Caco-2 (cell line): ENCODE results near the gene MAN1A1. TPM values are rescaled to one million over a fixed set of nuclear protein-coding genes. Genes with fewer than 3 reads are reported as not detected.

Source experiments
- BruUV-seq: library from RNA; stranded (reverse); fragments of 400-500 nt; replicated peaks from 2 replicates; lab custom pipeline; 2021; lab: Mats Ljungman, UMichigan
- CTCF ChIA-PET: fragments of 300-600 bp; sonication (Branson Sonifier 250); formaldehyde crosslinking; loops from one replicate; lab custom pipeline; 2022; ENCODE audit warnings: antibody characterized with exemption; lab: Charles Lee
- POLR2A ChIA-PET: fragments of 300-600 bp; sonication (Branson Sonifier 250); formaldehyde crosslinking; loops from one replicate; lab custom pipeline; 2022; ENCODE audit warnings: antibody characterized with exemption; lab: Charles Lee
- DNase-seq, 2 experiments: peaks; one replicate each; pipeline versions ENCODE4 v3.0.0 to v3.0.0-alpha.2; 2020 to 2022
- H3K27me3 ChIP-seq: replicated peaks from 2 replicates; pipeline ENCODE4 v1.6.0; 2011; ENCODE audit warnings: low read length; ENCODE audit not compliant: control insufficient read depth, insufficient read depth
- H3K36me3 ChIP-seq: 2 replicates; pipeline ENCODE4 v1.5.1; 2011; ENCODE audit warnings: low read length; ENCODE audit not compliant: control insufficient read depth, insufficient read depth
- H3K4me1 ChIP-seq: fragments of 250-450 bp; sonication (Bioruptor Pico); 2 replicates; pipeline ENCODE4 v1.5.1; 2020; ENCODE audit warnings: mild to moderate bottlenecking
- H3K4me3 ChIP-seq: 2 replicates; pipeline ENCODE4 v1.5.1; 2011; ENCODE audit warnings: low read depth, mild to moderate bottlenecking, control low read depth, low read length
- H3K9me3 ChIP-seq: fragments of 250-450 bp; sonication (Bioruptor Pico); 2 replicates; pipeline ENCODE4 v1.5.1; 2020; ENCODE audit warnings: mild to moderate bottlenecking, moderate library complexity
- H3K27ac Mint-ChIP-seq: one replicate; pipeline ENCODE4 v1.8.0; 2022; ENCODE audit warnings: mixed read lengths; ENCODE audit not compliant: unreplicated experiment
- H3K27me3 Mint-ChIP-seq: one replicate; pipeline ENCODE4 v1.8.0; 2022; ENCODE audit warnings: mixed read lengths; ENCODE audit not compliant: insufficient read depth, unreplicated experiment
- H3K36me3 Mint-ChIP-seq: one replicate; pipeline ENCODE4 v1.8.0; 2022; ENCODE audit warnings: mild to moderate bottlenecking, mixed read lengths; ENCODE audit not compliant: insufficient read depth, unreplicated experiment
- H3K4me1 Mint-ChIP-seq: one replicate; pipeline ENCODE4 v1.8.0; 2022; ENCODE audit warnings: low read depth, mixed read lengths; ENCODE audit not compliant: unreplicated experiment
- H3K4me3 Mint-ChIP-seq: one replicate; pipeline ENCODE4 v1.8.0; 2022; ENCODE audit warnings: mild to moderate bottlenecking, moderate library complexity, mixed read lengths; ENCODE audit not compliant: unreplicated experiment
- H3K9me3 Mint-ChIP-seq: one replicate; pipeline ENCODE4 v1.8.0; 2022; ENCODE audit warnings: mixed read lengths; ENCODE audit not compliant: unreplicated experiment
- CTCF ChIP-seq, 2 experiments: fragments of 200-600 bp in 1 of 2; IDR thresholded peaks; 1 replicate in 1 of 2; 2 replicates in 1 of 2; pipeline versions ENCODE4 v1.5.1 to v1.8.0; 2011 to 2022; ENCODE audit warnings: antibody characterized with exemption in 1 of 2, control low read depth in 1 of 2, inconsistent platforms in 1 of 2, low read depth in 1 of 2, low read length in 1 of 2, mild to moderate bottlenecking in 1 of 2, moderate library complexity in 1 of 2; ENCODE audit not compliant: insufficient read depth in 1 of 2, severe bottlenecking in 1 of 2, unreplicated experiment in 1 of 2
- intact Hi-C: fragments of 100-400 bp; cut with micrococcal nuclease; formaldehyde crosslinking; loops from one replicate; pipeline ENCODE4 v1.10.0; 2022; ENCODE audit not compliant: unreplicated experiment
- total RNA-seq: library from RNA; stranded (reverse); gene quantifications from 2 replicates; pipeline ENCODE4 v1.2.3, GENCODE V29; 2022

Gene MAN1A1
- total RNA-seq, 1 experiment from 2014 or later: 28.7 TPM

GRCh38 chr6:119370080-119370479, 20.5 kb upstream of the MAN1A1 start:
- BruUV-seq: no TSS peak

GRCh38 chr6:119368921-119369320, 19.4 kb upstream of the MAN1A1 start:
- no peak overlapping the region for H3K27ac Mint-ChIP-seq
- TF ChIP-seq CTCF (IDR thresholded peaks at IDR 0.05; ENCODE audit: insufficient read depth in 1 of 2, low read depth in 1 of 2, low read length in 1 of 2, severe bottlenecking in 1 of 2, unreplicated experiment in 1 of 2): no peak
- H3K9me3 Mint-ChIP-seq: no peaks in the 10 kb centered on the region
- intact Hi-C loops: no loop called here
- Histone ChIP-seq H3K9me3 (no peaks in the 10 kb centered on the region), H3K36me3 (no peaks in the 10 kb centered on the region), H3K27me3 (no peaks in the 10 kb centered on the region), H3K4me1 (no peaks in the 10 kb centered on the region), H3K4me3 (no peak overlapping the region)
- H3K27me3 Mint-ChIP-seq: peaks cover 3% of the 10 kb centered on the region
- ChIA-PET CTCF (no interaction called here), POLR2A (no interaction called here)
- H3K4me3 Mint-ChIP-seq: no peak overlapping the region
- no peaks in the 10 kb centered on the region for H3K4me1 Mint-ChIP-seq
- no TSS peak for BruUV-seq
- no peaks in the 10 kb centered on the region for H3K36me3 Mint-ChIP-seq
- no peak for DNase-seq

More at GRCh38 chr6:119370080-119370479, 20.5 kb upstream of the MAN1A1 start:
- Histone ChIP-seq H3K4me3 (no peak overlapping the region), H3K27me3 (no peaks in the 10 kb centered on the region), H3K9me3 (no peaks in the 10 kb centered on the region), H3K36me3 (no peaks in the 10 kb centered on the region), H3K4me1 (no peaks in the 10 kb centered on the region)
- no peaks in the 10 kb centered on the region for H3K36me3 Mint-ChIP-seq
- H3K4me3 Mint-ChIP-seq: no peak overlapping the region
- TF ChIP-seq CTCF (IDR thresholded peaks at IDR 0.05; ENCODE audit: insufficient read depth in 1 of 2, low read depth in 1 of 2, low read length in 1 of 2, severe bottlenecking in 1 of 2, unreplicated experiment in 1 of 2): no peak
- H3K27me3 Mint-ChIP-seq: peaks cover 3% of the 10 kb centered on the region
- DNase-seq: no peak
- H3K9me3 Mint-ChIP-seq: no peaks in the 10 kb centered on the region
- ChIA-PET CTCF (no interaction called here), POLR2A (no interaction called here)
- H3K27ac Mint-ChIP-seq: no peak overlapping the region
- intact Hi-C loops: no loop called here
- H3K4me1 Mint-ChIP-seq: no peaks in the 10 kb centered on the region

GRCh38 chr6:119361209-119361608, 11.6 kb upstream of the MAN1A1 start:
- no TSS peak for BruUV-seq
- no peak for DNase-seq
- ChIA-PET POLR2A (no interaction called here), CTCF (no interaction called here)
- Mint-ChIP-seq H3K36me3 (no peaks in the 10 kb centered on the region), H3K4me3 (no peak overlapping the region), H3K27me3 (peaks cover 13% of the 10 kb centered on the region), H3K9me3 (no peaks in the 10 kb centered on the region), H3K4me1 (no peaks in the 10 kb centered on the region), H3K27ac (no peak overlapping the region)
- Histone ChIP-seq H3K4me3 (no peak overlapping the region), H3K36me3 (no peaks in the 10 kb centered on the region), H3K27me3 (no peaks in the 10 kb centered on the region; the same call in none of the 2 replicates), H3K4me1 (no peaks in the 10 kb centered on the region), H3K9me3 (no peaks in the 10 kb centered on the region; the same call in 1 of the 2 replicates)
- TF ChIP-seq CTCF (IDR thresholded peaks at IDR 0.05; ENCODE audit: insufficient read depth in 1 of 2, low read depth in 1 of 2, low read length in 1 of 2, severe bottlenecking in 1 of 2, unreplicated experiment in 1 of 2): no peak
- intact Hi-C loops: no loop called here
